ENCODE data around the gene GPR156. TPM values are rescaled to one million over a fixed set of nuclear protein-coding genes. Genes with fewer than 3 reads are reported as not detected.

The GPR156 gene
- polyA plus RNA-seq, 1 of the 3 experiments (the other 2 are of a cell fraction), result 0.31 TPM

DNA sequence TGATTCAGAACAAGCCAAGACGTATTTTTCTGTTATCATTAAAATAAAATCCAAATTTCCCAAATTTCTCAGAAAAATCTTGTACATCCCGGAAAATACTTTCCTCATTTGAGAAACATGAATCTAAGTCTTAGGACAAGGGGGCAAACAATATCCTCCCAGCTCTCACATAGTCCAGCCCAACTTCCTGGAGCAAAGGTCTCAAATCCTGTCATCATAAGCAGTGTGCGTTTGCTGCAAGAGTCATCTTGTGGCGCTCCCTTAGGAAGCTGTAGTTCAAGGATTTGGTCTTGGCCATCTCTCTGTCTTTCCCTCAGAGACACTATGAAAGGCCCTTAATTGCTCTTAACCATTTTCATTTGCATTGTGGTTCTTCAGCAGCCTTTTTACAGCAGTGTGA lies 133.2 kb downstream of the GPR156 start:
- Histone ChIP-seq H3K4me3 (ENCODE audit: low read depth in 2 of 2, low read length in 1 of 2) (no peak overlapping the region), H3K4me1 (ENCODE audit: control insufficient read depth in 1 of 2, insufficient read depth in 2 of 2, low read depth in 1 of 2, low read length in 1 of 2) (no peaks in the 10 kb centered on the region; a peak in 1 of 4 replicates), H3F3A (replicated peaks; ENCODE audit: insufficient read depth) (peaks cover 7% of the 10 kb centered on the region), H3K27me3 (ENCODE audit: insufficient read depth) (no peaks in the 10 kb centered on the region), H2AFZ (ENCODE audit: low read depth) (no peak overlapping the region), H3K27ac (ENCODE audit: low read depth in 2 of 2, low read length in 1 of 2) (no peak overlapping the region), H3K36me3 (replicated peaks in 1 of 2; ENCODE audit: control insufficient read depth in 1 of 2, insufficient read depth in 2 of 2, low read length in 1 of 2) (no peaks in the 10 kb centered on the region), H3K79me2 (ENCODE audit: insufficient read depth) (no peaks in the 10 kb centered on the region), H3K9me3 (peaks cover 4% of the 10 kb centered on the region; the same call in 1 of the 2 replicates), H4K20me1 (ENCODE audit: insufficient read depth) (no peaks in the 10 kb centered on the region), H3K4me2 (no peak overlapping the region), H3K9ac (no peak overlapping the region), H3K9me2 (no peaks in the 10 kb centered on the region)
- no peak for DNase-seq
- TF ChIP-seq ELF1 (IDR thresholded peaks at IDR 0.05) (no peak), RFX5 (IDR thresholded peaks at IDR 0.05; ENCODE audit: low read length) (no peak), FOSL2 (IDR thresholded peaks at IDR 0.05; ENCODE audit: borderline replicate concordance, low read depth) (no peak), CHD2 (IDR thresholded peaks at IDR 0.05; ENCODE audit: low read length, partially characterized antibody) (no peak), GABPA (IDR thresholded peaks at IDR 0.05; ENCODE audit: low read depth) (no peak), FOXJ3 (CRISPR knock-in tag; IDR thresholded peaks at IDR 0.05) (no peak), RAD21 (IDR thresholded peaks at IDR 0.05; ENCODE audit: low read length) (no peak), RXRA (IDR thresholded peaks at IDR 0.05; ENCODE audit: borderline replicate concordance, low read depth) (no peak)
- TF ChIP-seq, protein P1, sequence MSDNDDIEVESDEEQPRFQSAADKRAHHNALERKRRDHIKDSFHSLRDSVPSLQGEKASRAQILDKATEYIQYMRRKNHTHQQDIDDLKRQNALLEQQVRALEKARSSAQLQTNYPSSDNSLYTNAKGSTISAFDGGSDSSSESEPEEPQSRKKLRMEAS (IDR thresholded peaks at IDR 0.05; ENCODE audit: low read depth), result no peak
- TF ChIP-seq, protein P2, sequence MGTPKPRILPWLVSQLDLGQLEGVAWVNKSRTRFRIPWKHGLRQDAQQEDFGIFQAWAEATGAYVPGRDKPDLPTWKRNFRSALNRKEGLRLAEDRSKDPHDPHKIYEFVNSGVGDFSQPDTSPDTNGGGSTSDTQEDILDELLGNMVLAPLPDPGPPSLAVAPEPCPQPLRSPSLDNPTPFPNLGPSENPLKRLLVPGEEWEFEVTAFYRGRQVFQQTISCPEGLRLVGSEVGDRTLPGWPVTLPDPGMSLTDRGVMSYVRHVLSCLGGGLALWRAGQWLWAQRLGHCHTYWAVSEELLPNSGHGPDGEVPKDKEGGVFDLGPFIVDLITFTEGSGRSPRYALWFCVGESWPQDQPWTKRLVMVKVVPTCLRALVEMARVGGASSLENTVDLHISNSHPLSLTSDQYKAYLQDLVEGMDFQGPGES (IDR thresholded peaks at IDR 0.05; ENCODE audit: low read depth, low read length), result no peak
- TF ChIP-seq, protein P3, sequence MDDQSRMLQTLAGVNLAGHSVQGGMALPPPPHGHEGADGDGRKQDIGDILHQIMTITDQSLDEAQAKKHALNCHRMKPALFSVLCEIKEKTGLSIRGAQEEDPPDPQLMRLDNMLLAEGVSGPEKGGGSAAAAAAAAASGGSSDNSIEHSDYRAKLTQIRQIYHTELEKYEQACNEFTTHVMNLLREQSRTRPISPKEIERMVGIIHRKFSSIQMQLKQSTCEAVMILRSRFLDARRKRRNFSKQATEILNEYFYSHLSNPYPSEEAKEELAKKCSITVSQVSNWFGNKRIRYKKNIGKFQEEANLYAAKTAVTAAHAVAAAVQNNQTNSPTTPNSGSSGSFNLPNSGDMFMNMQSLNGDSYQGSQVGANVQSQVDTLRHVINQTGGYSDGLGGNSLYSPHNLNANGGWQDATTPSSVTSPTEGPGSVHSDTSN (IDR thresholded peaks at IDR 0.05), result no peak
- TF ChIP-seq, protein P4, sequence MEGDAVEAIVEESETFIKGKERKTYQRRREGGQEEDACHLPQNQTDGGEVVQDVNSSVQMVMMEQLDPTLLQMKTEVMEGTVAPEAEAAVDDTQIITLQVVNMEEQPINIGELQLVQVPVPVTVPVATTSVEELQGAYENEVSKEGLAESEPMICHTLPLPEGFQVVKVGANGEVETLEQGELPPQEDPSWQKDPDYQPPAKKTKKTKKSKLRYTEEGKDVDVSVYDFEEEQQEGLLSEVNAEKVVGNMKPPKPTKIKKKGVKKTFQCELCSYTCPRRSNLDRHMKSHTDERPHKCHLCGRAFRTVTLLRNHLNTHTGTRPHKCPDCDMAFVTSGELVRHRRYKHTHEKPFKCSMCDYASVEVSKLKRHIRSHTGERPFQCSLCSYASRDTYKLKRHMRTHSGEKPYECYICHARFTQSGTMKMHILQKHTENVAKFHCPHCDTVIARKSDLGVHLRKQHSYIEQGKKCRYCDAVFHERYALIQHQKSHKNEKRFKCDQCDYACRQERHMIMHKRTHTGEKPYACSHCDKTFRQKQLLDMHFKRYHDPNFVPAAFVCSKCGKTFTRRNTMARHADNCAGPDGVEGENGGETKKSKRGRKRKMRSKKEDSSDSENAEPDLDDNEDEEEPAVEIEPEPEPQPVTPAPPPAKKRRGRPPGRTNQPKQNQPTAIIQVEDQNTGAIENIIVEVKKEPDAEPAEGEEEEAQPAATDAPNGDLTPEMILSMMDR (IDR thresholded peaks at IDR 0.05), result no peak
- POLR2A ChIA-PET, result no interaction called here
- 81% methylated on average over 4 of the region's 4 CpGs for WGBS (ENCODE audit: low lambda C conversion rate)
- CTCF ChIA-PET, result no interaction called here

DNA sequence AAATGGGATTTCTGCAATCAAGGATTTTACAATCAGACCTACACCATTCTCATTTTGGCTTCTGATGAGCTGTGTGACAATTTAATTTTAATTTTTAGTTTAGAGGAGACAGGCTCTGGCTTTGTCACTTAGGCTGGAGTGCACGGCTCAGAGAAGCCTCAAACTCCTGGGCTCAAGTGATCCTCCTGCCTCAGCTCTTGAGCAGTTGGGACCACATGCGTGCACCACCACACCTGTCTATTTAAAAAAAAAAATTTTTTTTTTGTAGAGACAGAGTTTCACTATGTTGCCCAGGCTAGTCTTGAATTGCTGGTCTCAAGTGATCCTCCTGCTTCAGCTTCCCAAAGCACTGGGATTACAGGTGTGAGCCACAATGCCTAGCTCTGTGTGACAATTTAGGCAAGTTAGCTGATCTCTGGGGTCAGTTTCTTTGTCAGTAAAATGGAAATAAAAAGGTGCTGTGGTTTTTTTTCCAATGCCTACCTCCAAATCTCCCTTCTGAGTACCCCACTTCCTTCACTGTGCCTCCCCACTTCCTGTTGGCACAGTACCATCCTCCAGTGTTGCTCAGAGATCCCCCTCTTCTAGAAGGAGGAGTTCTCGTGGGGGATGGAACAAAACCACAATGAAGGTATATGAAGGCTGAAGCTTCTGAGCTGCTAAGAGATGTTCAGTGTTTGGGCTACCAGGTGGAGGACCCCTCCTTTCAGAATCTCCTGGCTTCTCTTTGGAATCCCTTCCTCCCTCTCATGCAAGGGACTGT lies 136.7 kb downstream of the GPR156 start:
- POLR2A ChIA-PET, result no interaction called here
- Histone ChIP-seq H3K9me2 (no peaks in the 10 kb centered on the region), H3K4me1 (ENCODE audit: control insufficient read depth in 1 of 2, insufficient read depth in 2 of 2, low read depth in 1 of 2, low read length in 1 of 2) (peaks cover 0 to 4% of the 10 kb centered on the region in 2 experiments; a peak in 2 of 4 replicates)
- TF ChIP-seq TAF1 (IDR thresholded peaks at IDR 0.05; ENCODE audit: borderline replicate concordance, low read depth, low read length) (no peak), MEF2A (IDR thresholded peaks at IDR 0.05; ENCODE audit: borderline replicate concordance, low read depth) (no peak), NRF1 (IDR thresholded peaks at IDR 0.05; ENCODE audit: low read depth, low read length) (no peak), EP300 (IDR thresholded peaks at IDR 0.05; ENCODE audit: borderline replicate concordance in 1 of 2, low read depth in 1 of 2, low read length in 1 of 2) (no peak)
- TF ChIP-seq, protein P1 (IDR thresholded peaks at IDR 0.05; ENCODE audit: low read depth), result no peak
- TF ChIP-seq, protein P4 (IDR thresholded peaks at IDR 0.05), result no peak
- TF ChIP-seq, protein P2 (IDR thresholded peaks at IDR 0.05; ENCODE audit: low read depth, low read length), result no peak
- TF ChIP-seq, protein P3 (IDR thresholded peaks at IDR 0.05), result no peak

More for the DNA sequence above, 136.7 kb downstream of the GPR156 start:
- Histone ChIP-seq H3K9me3 (no peaks in the 10 kb centered on the region), H3K27me3 (ENCODE audit: insufficient read depth) (no peaks in the 10 kb centered on the region), H3K4me2 (no peak overlapping the region), H3K4me3 (ENCODE audit: low read depth in 2 of 2, low read length in 1 of 2) (no peak overlapping the region), H2AFZ (ENCODE audit: low read depth) (no peak overlapping the region), H3F3A (replicated peaks; ENCODE audit: insufficient read depth) (peaks cover under 1% of the 10 kb centered on the region), H3K79me2 (ENCODE audit: insufficient read depth) (no peaks in the 10 kb centered on the region), H3K27ac (ENCODE audit: low read depth in 2 of 2, low read length in 1 of 2) (no peak overlapping the region), H3K9ac (no peak overlapping the region), H3K36me3 (replicated peaks in 1 of 2; ENCODE audit: control insufficient read depth in 1 of 2, insufficient read depth in 2 of 2, low read length in 1 of 2) (no peaks in the 10 kb centered on the region), H4K20me1 (ENCODE audit: insufficient read depth) (no peaks in the 10 kb centered on the region)
- CTCF ChIA-PET, result interaction anchor here (0.8 to 1.2 kb wide), 2 partner anchors 22 to 38 kb away, joined by 3 to 4 read pairs; no protein-coding TSS in a partner anchor
- DNase-seq, result no peak
- WGBS (ENCODE audit: low lambda C conversion rate), result 91% methylated on average over 3 of the region's 3 CpGs
